GM12878 (cell line): Measurements from ENCODE around the gene UBE2E3. TPM values are rescaled to one million over a fixed set of nuclear protein-coding genes. Genes with fewer than 3 reads are reported as not detected.

ENCODE experiments used
- ATAC-seq: fragments of 200-7000 bp; cut with Tn5 transposase; 3 replicates; pipeline ENCODE4 v1.9.1; 2020; ENCODE audit warnings: mild to moderate bottlenecking, moderate library complexity
- BruUV-seq: library from RNA; stranded (reverse); fragments of 400-500 nt; replicated peaks from 2 replicates; lab custom pipeline; 2021; lab: Mats Ljungman, UMichigan
- CTCF ChIA-PET: fragments of 300-600 bp; sonication (Branson Sonifier 250); formaldehyde crosslinking; extraction: SDS; loops from one replicate; lab custom pipeline; 2021; ENCODE audit warnings: inconsistent platforms; lab: Yijun Ruan, JAX
- POLR2A ChIA-PET: fragments of 350-600 bp; formaldehyde crosslinking; extraction: SDS; loops from one replicate; lab custom pipeline; 2021; ENCODE audit warnings: inconsistent platforms; lab: Charles Lee
- RAD21 ChIA-PET: fragments of 300-600 bp; sonication (Branson Sonifier 250); formaldehyde crosslinking; loops from one replicate; lab custom pipeline; 2023; ENCODE audit warnings: antibody characterized with exemption; ENCODE audit not compliant: unreplicated experiment; lab: Charles Lee
- SMC1A ChIA-PET: fragments of 300-600 bp; sonication (Branson Sonifier 250); formaldehyde crosslinking; loops from one replicate; lab custom pipeline; 2023; ENCODE audit not compliant: unreplicated experiment, uncharacterized antibody; lab: Charles Lee
- DNase-seq: peaks from one replicate; pipeline ENCODE4 v3.0.0-alpha.2; 2011; ENCODE audit warnings: low read depth, low spot score
- FAIRE-seq: peaks from 3 replicates; lab custom pipeline; 2011; peaks lifted over from hg19 to GRCh38; lab: Jason Lieb, UNC
- H2AFZ ChIP-seq: 2 replicates; pipeline ENCODE4 v1.6.0; 2011; ENCODE audit warnings: low read depth, low read length, control low read depth; ENCODE audit not compliant: control insufficient read depth
- H3K27ac ChIP-seq: 2 replicates; pipeline ENCODE4 v1.5.1; 2011; ENCODE audit warnings: control low read depth; ENCODE audit not compliant: control insufficient read depth, insufficient read depth
- H3K27me3 ChIP-seq, 2 experiments: replicated peaks in 1 of 2; 2 replicates each; pipeline versions ENCODE4 v1.6.0 to v1.6.1; 2011; ENCODE audit warnings: low read length in 1 of 2; ENCODE audit not compliant: control insufficient read depth in 2 of 2, insufficient read depth in 2 of 2
- H3K36me3 ChIP-seq, 2 experiments: 2 replicates each; pipeline ENCODE4 v1.5.1; 2011; ENCODE audit warnings: low read length in 1 of 2; ENCODE audit not compliant: control insufficient read depth in 2 of 2, insufficient read depth in 2 of 2
- H3K4me1 ChIP-seq: 2 replicates; pipeline ENCODE4 v1.6.1; 2011; ENCODE audit warnings: mild to moderate bottlenecking, low read length, moderate library complexity, mixed read lengths; ENCODE audit not compliant: control insufficient read depth, insufficient read depth
- H3K4me2 ChIP-seq: 2 replicates; pipeline ENCODE4 v1.6.0; 2011; ENCODE audit warnings: control low read depth; ENCODE audit not compliant: control insufficient read depth, insufficient read depth
- H3K4me3 ChIP-seq: fragments of 200-600 bp; sonication (generic); 2 replicates; pipeline ENCODE4 v1.5.1; 2016
- H3K79me2 ChIP-seq: 2 replicates; pipeline ENCODE4 v1.6.0; 2011; ENCODE audit warnings: low read length; ENCODE audit not compliant: control insufficient read depth, insufficient read depth
- H3K9ac ChIP-seq: 2 replicates; pipeline ENCODE4 v1.8.0; 2011; ENCODE audit warnings: low read length, control low read depth, mixed read lengths; ENCODE audit not compliant: control insufficient read depth, insufficient read depth
- H3K9me3 ChIP-seq: replicated peaks from 3 replicates; pipeline ENCODE4 v1.5.1; 2011; ENCODE audit warnings: mild to moderate bottlenecking, low read length; ENCODE audit not compliant: control insufficient read depth, insufficient read depth
- H4K20me1 ChIP-seq: 2 replicates; pipeline ENCODE4 v1.6.0; 2011; ENCODE audit not compliant: control insufficient read depth, insufficient read depth
- NFYB ChIP-seq: IDR thresholded peaks from 2 replicates; pipeline ENCODE4 v1.6.1; 2011; ENCODE audit warnings: low read depth, mild to moderate bottlenecking, low read length, improper control_type of control experiment, moderate library complexity; ENCODE audit not compliant: insufficient read depth
- NR2F1 ChIP-seq: fragments of 450-650 bp; conservative IDR thresholded peaks from 2 replicates; pipeline ENCODE4 v1.6.1; 2017; ENCODE audit warnings: mild to moderate bottlenecking
- SMAD5 ChIP-seq: IDR thresholded peaks from 2 replicates; pipeline ENCODE4 v1.6.1; 2016; ENCODE audit warnings: antibody characterized with exemption, low read depth
- ZNF622 ChIP-seq: fragments of 450-650 bp; IDR thresholded peaks from 2 replicates; pipeline ENCODE4 v1.6.1; 2017; ENCODE audit warnings: mild to moderate bottlenecking, inconsistent platforms
- WGBS: methylation state at CpG from one replicate; pipeline ENCODE4 v1.1.6; 2016; ENCODE audit warnings: low lambda C conversion rate; ENCODE audit not compliant: insufficient replicate concordance, insufficient coverage; ENCODE audit errors: missing lambda C conversion rate; 5-methylcytosine and 5-hydroxymethylcytosine counted together
- in situ Hi-C: fragments of 300-500 bp; cut with MboI; formaldehyde crosslinking; loops from 9 replicates; pipeline ENCODE4 v1.14.3; 2018; ENCODE audit warnings: mixed read lengths
- intact Hi-C: fragments of 100-400 bp; cut with micrococcal nuclease; formaldehyde crosslinking; loops from one replicate; pipeline ENCODE4 v1.14.2; 2022; ENCODE audit not compliant: unreplicated experiment
- polyA plus RNA-seq, 11 experiments: library from polyadenylated mRNA; depleted of rRNA in 4 of 11; unstranded in 6 of 11; stranded (reverse) in 5 of 11; fragments of >200 nt; fragmentation: Nextera tagmentation in 4 of 11; fragmentation: Illumina TruSeq in 1 of 11; extraction: Ambion mirVana in 4 of 11; extraction: Trizol in 1 of 11; gene quantifications; 1 replicate in 1 of 11; 2 replicates in 10 of 11; pipeline versions ENCODE4 v1.2.1 to v1.2.3, GENCODE V29; 2011 to 2016; ENCODE audit warnings: inconsistent platforms in 2 of 11, missing spikeins in 2 of 11, low read depth in 1 of 11
- total RNA-seq, 4 experiments: library from RNA; depleted of rRNA in 3 of 4; stranded (reverse); fragments of >200 nt in 3 of 4; fragmentation: Illumina TruSeq in 1 of 4; extraction: Trizol in 1 of 4; gene quantifications; 2 replicates each; pipeline versions ENCODE4 v1.2.1 to v1.2.3, GENCODE V29; 2013 to 2021
- TF ChIP-seq, protein P1 (sequence below): fragments of 450-650 bp; IDR thresholded peaks from 2 replicates; pipeline ENCODE4 v1.6.1; 2017; ENCODE audit warnings: mild to moderate bottlenecking, moderate library complexity
- TF ChIP-seq, protein P2 (sequence below): fragments of 450-650 bp; formaldehyde crosslinking; IDR thresholded peaks from 2 replicates; pipeline ENCODE4 v1.5.0; 2022; ENCODE audit warnings: mild to moderate bottlenecking, missing genetic modification characterization
- TF ChIP-seq, protein P3 (sequence below): fragments of 450-650 bp; IDR thresholded peaks from 2 replicates; pipeline ENCODE4 v1.6.1; 2017; ENCODE audit warnings: mild to moderate bottlenecking

The UBE2E3 gene
- total and polyA plus RNA-seq, 10 of the 15 experiments (the other 5 are each of a cell fraction or from before 2014, with no cell fraction given): 14.9 to 50.0 (median 26.2) TPM

- TF ChIP-seq, protein P1, sequence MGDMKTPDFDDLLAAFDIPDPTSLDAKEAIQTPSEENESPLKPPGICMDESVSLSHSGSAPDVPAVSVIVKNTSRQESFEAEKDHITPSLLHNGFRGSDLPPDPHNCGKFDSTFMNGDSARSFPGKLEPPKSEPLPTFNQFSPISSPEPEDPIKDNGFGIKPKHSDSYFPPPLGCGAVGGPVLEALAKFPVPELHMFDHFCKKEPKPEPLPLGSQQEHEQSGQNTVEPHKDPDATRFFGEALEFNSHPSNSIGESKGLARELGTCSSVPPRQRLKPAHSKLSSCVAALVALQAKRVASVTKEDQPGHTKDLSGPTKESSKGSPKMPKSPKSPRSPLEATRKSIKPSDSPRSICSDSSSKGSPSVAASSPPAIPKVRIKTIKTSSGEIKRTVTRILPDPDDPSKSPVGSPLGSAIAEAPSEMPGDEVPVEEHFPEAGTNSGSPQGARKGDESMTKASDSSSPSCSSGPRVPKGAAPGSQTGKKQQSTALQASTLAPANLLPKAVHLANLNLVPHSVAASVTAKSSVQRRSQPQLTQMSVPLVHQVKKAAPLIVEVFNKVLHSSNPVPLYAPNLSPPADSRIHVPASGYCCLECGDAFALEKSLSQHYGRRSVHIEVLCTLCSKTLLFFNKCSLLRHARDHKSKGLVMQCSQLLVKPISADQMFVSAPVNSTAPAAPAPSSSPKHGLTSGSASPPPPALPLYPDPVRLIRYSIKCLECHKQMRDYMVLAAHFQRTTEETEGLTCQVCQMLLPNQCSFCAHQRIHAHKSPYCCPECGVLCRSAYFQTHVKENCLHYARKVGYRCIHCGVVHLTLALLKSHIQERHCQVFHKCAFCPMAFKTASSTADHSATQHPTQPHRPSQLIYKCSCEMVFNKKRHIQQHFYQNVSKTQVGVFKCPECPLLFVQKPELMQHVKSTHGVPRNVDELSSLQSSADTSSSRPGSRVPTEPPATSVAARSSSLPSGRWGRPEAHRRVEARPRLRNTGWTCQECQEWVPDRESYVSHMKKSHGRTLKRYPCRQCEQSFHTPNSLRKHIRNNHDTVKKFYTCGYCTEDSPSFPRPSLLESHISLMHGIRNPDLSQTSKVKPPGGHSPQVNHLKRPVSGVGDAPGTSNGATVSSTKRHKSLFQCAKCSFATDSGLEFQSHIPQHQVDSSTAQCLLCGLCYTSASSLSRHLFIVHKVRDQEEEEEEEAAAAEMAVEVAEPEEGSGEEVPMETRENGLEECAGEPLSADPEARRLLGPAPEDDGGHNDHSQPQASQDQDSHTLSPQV: no peak
Observed at GRCh38 chr2:181054256-181054655, 73.9 kb downstream of the UBE2E3 start (continued).

- FAIRE-seq: no peak
- in situ Hi-C loops: loop anchor here (5.0 to 25.0 kb wide), 3 partner anchors 418 to 928 kb away; no protein-coding TSS in a partner anchor
- no peak for ATAC-seq
- ChIA-PET SMC1A (interaction anchor here (1.1 to 1.2 kb wide), 3 partner anchors 14 to 931 kb away, joined by 3 to 4 read pairs (median 3); no protein-coding TSS in a partner anchor), CTCF (no interaction called here), RAD21 (no interaction called here), POLR2A (no interaction called here)
- no peak overlapping the region for H3K4me3 ChIP-seq
- no peak overlapping the region for H3K9ac ChIP-seq
- no peaks in the 10 kb centered on the region; the same call in 1 of the 2 replicates for H3K4me1 ChIP-seq
- no peaks in the 10 kb centered on the region for H3K79me2 ChIP-seq
- intact Hi-C loops: loop anchor here (5.0 kb wide), 1 partner anchor 813 kb away; no protein-coding TSS in a partner anchor
- no peak overlapping the region for H3K27ac ChIP-seq
- no peak for DNase-seq
- H3K4me2 ChIP-seq: no peak overlapping the region
- WGBS: 50% methylated on average over 2 of the region's 2 CpGs
- H2AFZ ChIP-seq: no peak overlapping the region
- no peaks in the 10 kb centered on the region for H3K36me3 ChIP-seq
- BruUV-seq: no TSS peak
- H4K20me1 ChIP-seq: no peaks in the 10 kb centered on the region
- TF ChIP-seq, protein P2, sequence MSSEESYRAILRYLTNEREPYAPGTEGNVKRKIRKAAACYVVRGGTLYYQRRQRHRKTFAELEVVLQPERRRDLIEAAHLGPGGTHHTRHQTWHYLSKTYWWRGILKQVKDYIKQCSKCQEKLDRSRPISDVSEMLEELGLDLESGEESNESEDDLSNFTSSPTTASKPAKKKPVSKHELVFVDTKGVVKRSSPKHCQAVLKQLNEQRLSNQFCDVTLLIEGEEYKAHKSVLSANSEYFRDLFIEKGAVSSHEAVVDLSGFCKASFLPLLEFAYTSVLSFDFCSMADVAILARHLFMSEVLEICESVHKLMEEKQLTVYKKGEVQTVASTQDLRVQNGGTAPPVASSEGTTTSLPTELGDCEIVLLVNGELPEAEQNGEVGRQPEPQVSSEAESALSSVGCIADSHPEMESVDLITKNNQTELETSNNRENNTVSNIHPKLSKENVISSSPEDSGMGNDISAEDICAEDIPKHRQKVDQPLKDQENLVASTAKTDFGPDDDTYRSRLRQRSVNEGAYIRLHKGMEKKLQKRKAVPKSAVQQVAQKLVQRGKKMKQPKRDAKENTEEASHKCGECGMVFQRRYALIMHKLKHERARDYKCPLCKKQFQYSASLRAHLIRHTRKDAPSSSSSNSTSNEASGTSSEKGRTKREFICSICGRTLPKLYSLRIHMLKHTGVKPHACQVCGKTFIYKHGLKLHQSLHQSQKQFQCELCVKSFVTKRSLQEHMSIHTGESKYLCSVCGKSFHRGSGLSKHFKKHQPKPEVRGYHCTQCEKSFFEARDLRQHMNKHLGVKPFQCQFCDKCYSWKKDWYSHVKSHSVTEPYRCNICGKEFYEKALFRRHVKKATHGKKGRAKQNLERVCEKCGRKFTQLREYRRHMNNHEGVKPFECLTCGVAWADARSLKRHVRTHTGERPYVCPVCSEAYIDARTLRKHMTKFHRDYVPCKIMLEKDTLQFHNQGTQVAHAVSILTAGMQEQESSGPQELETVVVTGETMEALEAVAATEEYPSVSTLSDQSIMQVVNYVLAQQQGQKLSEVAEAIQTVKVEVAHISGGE (CRISPR knock-in tag): no peak
- TF ChIP-seq NR2F1 (no peak), ZNF622 (no peak), NFYB (no peak), SMAD5 (no peak)
- TF ChIP-seq, protein P3, sequence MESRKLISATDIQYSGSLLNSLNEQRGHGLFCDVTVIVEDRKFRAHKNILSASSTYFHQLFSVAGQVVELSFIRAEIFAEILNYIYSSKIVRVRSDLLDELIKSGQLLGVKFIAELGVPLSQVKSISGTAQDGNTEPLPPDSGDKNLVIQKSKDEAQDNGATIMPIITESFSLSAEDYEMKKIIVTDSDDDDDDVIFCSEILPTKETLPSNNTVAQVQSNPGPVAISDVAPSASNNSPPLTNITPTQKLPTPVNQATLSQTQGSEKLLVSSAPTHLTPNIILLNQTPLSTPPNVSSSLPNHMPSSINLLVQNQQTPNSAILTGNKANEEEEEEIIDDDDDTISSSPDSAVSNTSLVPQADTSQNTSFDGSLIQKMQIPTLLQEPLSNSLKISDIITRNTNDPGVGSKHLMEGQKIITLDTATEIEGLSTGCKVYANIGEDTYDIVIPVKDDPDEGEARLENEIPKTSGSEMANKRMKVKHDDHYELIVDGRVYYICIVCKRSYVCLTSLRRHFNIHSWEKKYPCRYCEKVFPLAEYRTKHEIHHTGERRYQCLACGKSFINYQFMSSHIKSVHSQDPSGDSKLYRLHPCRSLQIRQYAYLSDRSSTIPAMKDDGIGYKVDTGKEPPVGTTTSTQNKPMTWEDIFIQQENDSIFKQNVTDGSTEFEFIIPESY: no peak
- no peaks in the 10 kb centered on the region for H3K9me3 ChIP-seq
- no peaks in the 10 kb centered on the region for H3K27me3 ChIP-seq
Observed at GRCh38 chr2:181054843-181055242, 74.4 kb downstream of the UBE2E3 start.
